Stimulated activated CD4-positive, alpha-beta T cell treated with anti-CD3 and anti-CD28 coated beads, TNF-alpha, amount 100 ng/mL, for 4 hours (primary cell): ENCODE results near the gene SSBP3.
A peak's percentile ranks its signal among the peaks of the same experiment; 100 is the strongest.

ENCODE experiments used
- DNase-seq, 3 experiments: peaks; one replicate each; pipeline ENCODE4 v3.0.0-alpha.2; 2020; ENCODE audit warnings: low read depth in 3 of 3

The SSBP3 gene

DNA sequence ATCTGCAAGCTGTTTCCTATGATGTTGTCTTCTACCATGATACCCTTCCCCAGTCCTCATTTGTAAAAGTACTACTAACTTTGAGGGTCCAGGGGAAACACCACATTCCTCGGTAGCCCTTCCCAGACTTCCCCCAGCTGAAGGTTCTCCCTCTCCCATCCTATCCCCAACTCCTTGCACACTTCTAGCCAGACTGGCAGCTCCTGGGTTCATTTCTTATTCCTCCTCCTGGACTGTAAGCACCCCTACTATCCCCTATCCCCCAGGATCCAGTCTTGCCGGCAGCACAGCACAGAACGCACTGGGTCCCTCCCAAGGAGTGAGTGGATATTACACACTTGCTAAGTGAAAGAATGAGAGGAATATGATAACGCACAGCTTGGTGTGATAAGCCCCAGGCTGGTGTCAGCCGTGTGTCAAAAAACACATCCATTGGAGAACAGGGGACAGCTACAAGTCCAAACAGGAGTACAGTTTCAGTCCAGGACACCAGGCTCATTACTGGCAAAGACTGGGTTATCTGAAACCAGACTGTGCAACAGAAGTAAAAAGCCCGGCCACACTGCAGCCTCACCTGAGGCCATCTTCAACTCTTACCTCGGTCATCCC, 100.2 kb downstream of the SSBP3 start:
- no peak for DNase-seq

GRCh38 chr1:54304518-54304917, 101.7 kb downstream of the SSBP3 start:
- no peak for DNase-seq

- no peak for DNase-seq
Observed at GRCh38 chr1:54302951-54303843, 103.0 kb downstream of the SSBP3 start.

DNA sequence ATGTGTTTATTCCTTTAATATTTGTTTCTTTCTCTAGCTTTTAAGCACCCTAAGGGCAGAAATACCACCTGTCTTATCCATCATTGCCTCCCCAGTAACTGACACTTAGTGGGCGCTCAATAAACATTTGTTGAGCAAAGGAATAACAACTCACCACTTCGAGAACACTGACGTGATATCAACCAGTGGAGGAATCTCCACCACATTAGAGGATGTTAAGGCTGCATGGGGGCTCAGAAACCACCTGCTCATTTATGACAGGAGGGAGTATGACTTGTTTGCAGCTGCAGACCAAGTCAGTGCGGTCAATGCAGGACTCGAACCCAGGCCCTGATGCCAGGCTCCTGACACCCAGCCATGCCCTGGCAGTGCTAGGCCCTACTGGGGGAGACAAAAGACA, 103.6 kb downstream of the SSBP3 start:
- no peak for DNase-seq

DNA sequence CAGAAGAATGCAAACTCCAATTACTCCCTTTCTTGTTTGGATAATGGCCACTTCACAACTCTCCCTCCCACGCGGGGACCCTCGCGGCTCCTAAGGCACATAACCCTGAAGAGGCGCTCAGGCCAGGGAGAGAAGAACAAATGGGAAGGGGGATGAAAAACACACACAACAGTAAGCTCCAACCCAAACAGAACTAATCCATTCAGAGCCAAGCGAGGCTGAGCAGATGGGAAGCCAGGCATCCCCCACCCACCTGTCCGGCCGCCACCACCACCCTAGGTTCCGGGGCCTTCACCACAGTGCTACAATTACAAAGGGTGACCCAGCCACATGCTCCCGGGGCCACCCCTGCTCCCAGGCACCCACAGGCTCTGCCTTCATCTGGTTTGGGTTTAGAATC, 104.7 kb downstream of the SSBP3 start:
- no peak for DNase-seq

- no peak for DNase-seq
Observed at GRCh38 chr1:54300401-54300800, 105.8 kb downstream of the SSBP3 start.

- no peak for DNase-seq
Observed at GRCh38 chr1:54299037-54299436, 107.2 kb downstream of the SSBP3 start.

GRCh38 chr1:54298284-54299033, 107.7 kb downstream of the SSBP3 start:
- DNase-seq: no peak

GRCh38 chr1:54297596-54298283, 108.5 kb downstream of the SSBP3 start:
- DNase-seq: no peak

GRCh38 chr1:54296666-54297065, 109.5 kb downstream of the SSBP3 start:
- no peak for DNase-seq

DNA sequence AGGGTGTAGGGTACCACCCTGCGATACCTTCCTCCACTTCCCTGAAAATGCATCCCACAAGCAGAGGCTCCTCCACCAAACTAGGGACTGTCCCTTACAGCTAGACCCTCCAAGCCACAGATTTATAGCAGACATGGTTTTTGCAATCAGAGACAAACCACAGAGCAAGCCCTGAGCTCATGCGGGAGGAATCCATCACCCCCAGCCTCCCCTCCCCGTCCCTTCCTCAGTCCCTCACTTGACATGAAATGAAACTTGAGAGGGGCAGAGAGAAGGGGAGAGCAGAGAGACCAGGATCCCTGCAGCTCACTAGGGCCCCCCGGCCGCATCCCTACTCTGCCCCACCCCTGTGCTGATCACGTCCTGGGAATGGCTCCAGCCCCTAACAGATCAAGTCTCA, 111.3 kb downstream of the SSBP3 start:
- no peak for DNase-seq

DNA sequence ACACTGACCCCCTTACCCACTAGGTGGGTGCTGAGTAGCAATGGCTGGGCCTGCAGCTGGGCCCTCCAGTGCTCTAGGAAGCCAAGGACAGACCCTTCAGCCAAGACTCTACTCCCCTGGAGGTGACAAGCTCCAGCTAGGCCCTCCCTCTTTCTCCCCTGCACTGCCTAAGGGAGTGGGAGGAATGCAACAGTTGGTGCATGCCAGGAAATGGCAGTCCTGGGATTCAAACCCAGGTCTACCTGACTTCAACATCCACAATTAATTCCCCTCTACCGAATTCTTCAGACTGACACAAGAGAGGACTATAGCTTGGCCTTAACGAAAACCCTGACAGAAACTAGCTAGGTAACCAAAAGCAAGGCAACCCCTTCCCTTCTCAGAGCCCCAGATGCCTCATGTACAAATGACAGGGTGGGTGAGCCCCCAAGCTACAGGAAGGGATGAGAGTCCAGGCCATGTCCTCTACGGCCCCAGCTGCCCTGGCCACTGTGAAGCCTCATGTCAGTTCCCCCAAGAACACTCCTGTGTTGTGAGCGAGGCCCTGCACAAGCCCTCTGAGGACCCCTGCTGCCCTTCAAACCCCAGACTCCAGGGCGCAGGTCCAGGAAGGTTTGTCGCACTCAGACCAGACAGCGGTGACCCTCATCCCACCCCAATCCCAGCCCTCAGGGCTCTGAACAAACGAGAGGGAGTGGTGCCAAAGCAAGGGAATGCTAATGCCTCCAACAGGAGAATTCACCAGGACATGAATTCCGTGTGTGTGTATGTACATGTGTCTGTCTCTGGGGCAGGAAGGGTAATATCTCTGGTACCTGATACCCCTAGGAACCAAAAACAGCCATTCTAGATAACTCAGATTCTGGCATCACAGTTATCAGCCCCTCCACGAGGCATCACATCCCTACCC, 113.9 kb downstream of the SSBP3 start:
- no peak for DNase-seq

DNA sequence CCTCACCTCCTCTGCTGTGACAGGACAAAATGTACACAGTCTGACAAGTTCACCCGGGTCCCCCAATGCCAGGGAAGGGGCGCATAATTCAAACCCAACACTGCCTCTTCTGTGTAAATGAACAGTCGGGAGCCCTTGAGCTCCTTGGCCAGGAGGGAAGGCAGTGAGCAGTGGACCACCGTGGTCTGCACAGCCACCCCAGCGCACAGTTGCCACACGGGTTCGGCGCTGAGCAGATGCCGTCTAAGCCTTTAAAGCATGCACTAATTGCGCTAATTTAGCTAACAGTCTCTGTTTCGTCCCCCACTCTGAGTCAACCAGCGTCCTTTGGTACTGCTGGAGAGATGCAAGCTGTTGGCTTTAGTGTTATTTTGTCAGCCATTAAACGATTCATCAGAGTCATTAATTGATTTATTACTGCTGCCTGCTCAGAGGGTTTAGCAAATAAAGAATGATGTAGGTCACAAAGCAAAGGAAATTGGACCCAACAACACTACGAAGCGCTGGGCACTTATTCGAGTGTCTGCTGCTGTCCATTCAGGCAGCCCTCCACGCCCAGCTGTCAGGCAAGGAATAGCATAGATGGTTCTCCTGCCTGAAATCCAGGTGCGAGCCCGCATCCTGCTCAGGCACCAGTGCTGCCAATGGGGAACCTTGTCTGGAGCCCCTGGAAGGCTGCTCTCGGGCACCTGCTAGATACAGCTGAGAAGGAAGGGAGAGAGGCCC, 114.8 kb downstream of the SSBP3 start:
- DNase-seq: no peak

- DNase-seq: no peak
Observed at GRCh38 chr1:54290506-54291184, 115.5 kb downstream of the SSBP3 start.

GRCh38 chr1:54289712-54290233, 116.4 kb downstream of the SSBP3 start:
- DNase-seq: no peak

GRCh38 chr1:54287801-54288211, 118.4 kb downstream of the SSBP3 start:
- no peak for DNase-seq

- DNase-seq: peak; percentile 5 to 26 (median 25)
Observed at GRCh38 chr1:54287176-54287650, 119.0 kb downstream of the SSBP3 start.

DNA sequence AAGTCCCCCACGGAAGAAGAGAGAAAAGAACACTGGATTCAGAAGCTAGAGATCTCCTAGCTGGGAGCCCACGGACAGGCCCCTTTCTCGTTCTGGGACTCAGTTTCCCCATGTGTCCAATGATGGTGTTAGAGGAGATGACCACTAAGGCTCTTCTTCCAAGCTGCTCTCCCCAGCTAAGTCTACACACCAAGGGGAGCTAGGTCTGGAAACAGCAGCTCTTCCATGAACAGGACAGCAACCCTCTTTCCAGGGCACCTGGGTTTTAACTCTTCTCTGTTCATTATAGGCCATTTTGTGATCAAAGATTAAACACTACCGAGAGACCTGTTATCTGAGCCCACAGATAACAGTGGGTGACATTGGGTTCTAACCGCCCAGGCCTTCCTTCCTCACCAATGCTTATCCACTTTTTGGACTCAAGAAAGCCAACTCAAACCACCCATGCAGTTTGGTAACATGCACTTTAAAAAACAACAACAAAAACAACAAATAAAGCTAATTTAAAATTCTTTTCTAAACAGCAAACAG, 120.3 kb downstream of the SSBP3 start:
- DNase-seq: no peak
